ENCODE data around the gene MAPK9. TPM values are rescaled to one million over a fixed set of nuclear protein-coding genes. Genes with fewer than 3 reads are reported as not detected.

MAPK9 gene
- total RNA-seq, 1 donor from 2014 or later = 23.2 TPM

GRCh38 chr5:180313677-180314505 is 22.0 kb upstream of the MAPK9 start:
- peak; percentile 8 for TF ChIP-seq CTCF (IDR thresholded peaks at IDR 0.05; ENCODE audit: insufficient read depth, low read length, severe bottlenecking)
- peak overlapping the region; percentile 57 for H3K4me3 ChIP-seq (ENCODE audit: low read depth, low read length)
- FAIRE-seq (no peak), DNase-seq (ENCODE audit: low read depth) (peak; percentile 76)
- no peaks in the 10 kb centered on the region for H3K27me3 ChIP-seq (ENCODE audit: control insufficient read depth, insufficient read depth, low read length)
- no peaks in the 10 kb centered on the region for H3K36me3 ChIP-seq (ENCODE audit: control insufficient read depth, insufficient read depth, low read length)

GRCh38 chr5:180311216-180311615 is 19.3 kb upstream of the MAPK9 start:
- Histone ChIP-seq H3K4me3 (ENCODE audit: low read depth, low read length) (no peak overlapping the region), H3K36me3 (ENCODE audit: control insufficient read depth, insufficient read depth, low read length) (no peaks in the 10 kb centered on the region), H3K27me3 (ENCODE audit: control insufficient read depth, insufficient read depth, low read length) (no peaks in the 10 kb centered on the region)
- DNase-seq (ENCODE audit: low read depth) (no peak), FAIRE-seq (no peak)
- TF ChIP-seq CTCF (IDR thresholded peaks at IDR 0.05; ENCODE audit: insufficient read depth, low read length, severe bottlenecking) = no peak

- no peak for DNase-seq (ENCODE audit: low read depth)
- TF ChIP-seq CTCF (IDR thresholded peaks at IDR 0.05; ENCODE audit: insufficient read depth, low read length, severe bottlenecking) = no peak
- FAIRE-seq = no peak
- Histone ChIP-seq H3K4me3 (ENCODE audit: low read depth, low read length) (no peak overlapping the region), H3K36me3 (ENCODE audit: control insufficient read depth, insufficient read depth, low read length) (no peaks in the 10 kb centered on the region), H3K27me3 (ENCODE audit: control insufficient read depth, insufficient read depth, low read length) (no peaks in the 10 kb centered on the region)
Measured at GRCh38 chr5:180306796-180307195, 14.9 kb upstream of the MAPK9 start.

GRCh38 chr5:180305481-180305880 is 13.6 kb upstream of the MAPK9 start:
- no peak for FAIRE-seq
- no peak overlapping the region for H3K4me3 ChIP-seq (ENCODE audit: low read depth, low read length)

GRCh38 chr5:180304431-180305375 is 12.8 kb upstream of the MAPK9 start:
- no peak for TF ChIP-seq CTCF (IDR thresholded peaks at IDR 0.05; ENCODE audit: insufficient read depth, low read length, severe bottlenecking)
- DNase-seq (ENCODE audit: low read depth) = no peak
- no peaks in the 10 kb centered on the region for H3K36me3 ChIP-seq (ENCODE audit: control insufficient read depth, insufficient read depth, low read length)
- no peak overlapping the region for H3K4me3 ChIP-seq (ENCODE audit: low read depth, low read length)
- no peak for FAIRE-seq
- no peaks in the 10 kb centered on the region for H3K27me3 ChIP-seq (ENCODE audit: control insufficient read depth, insufficient read depth, low read length)

More at GRCh38 chr5:180305481-180305880, 13.6 kb upstream of the MAPK9 start:
- Histone ChIP-seq H3K27me3 (ENCODE audit: control insufficient read depth, insufficient read depth, low read length) (no peaks in the 10 kb centered on the region), H3K36me3 (ENCODE audit: control insufficient read depth, insufficient read depth, low read length) (no peaks in the 10 kb centered on the region)
- DNase-seq (ENCODE audit: low read depth) = no peak
- TF ChIP-seq CTCF (IDR thresholded peaks at IDR 0.05; ENCODE audit: insufficient read depth, low read length, severe bottlenecking) = no peak
